GM18508 (cell line): ENCODE results near the gene STX7.

ENCODE experiments used
- ATAC-seq: cut with Tn5 transposase; IDR thresholded peaks from one replicate; pipeline ENCODE4 v1.9.1; 2021; ENCODE audit warnings: moderate number of reproducible peaks; ENCODE audit not compliant: insufficient read depth, unreplicated experiment

The STX7 gene

GRCh38 chr6:132478674-132479073, 34.2 kb downstream of the STX7 start:
- no peak for ATAC-seq

- no peak for ATAC-seq
These were observed 34.6 kb downstream of the STX7 start for GRCh38 chr6:132478266-132478665.

- no peak for ATAC-seq
These were observed 36.2 kb downstream of the STX7 start for GRCh38 chr6:132476688-132477087.

GRCh38 chr6:132475925-132476324, 37.0 kb downstream of the STX7 start:
- ATAC-seq = no peak

- no peak for ATAC-seq
These were observed 41.1 kb downstream of the STX7 start for GRCh38 chr6:132471787-132472186.

GRCh38 chr6:132466952-132467351, 46.0 kb downstream of the STX7 start:
- ATAC-seq = no peak

- ATAC-seq = peak; percentile 73
These were observed 47.1 kb downstream of the STX7 start for GRCh38 chr6:132465530-132466485.

- no peak for ATAC-seq
These were observed 48.2 kb downstream of the STX7 start for GRCh38 chr6:132464538-132465256.

- ATAC-seq = no peak
These were observed 51.0 kb downstream of the STX7 start for GRCh38 chr6:132461958-132462357.

GRCh38 chr6:132459605-132459952, 53.3 kb downstream of the STX7 start:
- no peak for ATAC-seq

GRCh38 chr6:132458887-132459604, 53.9 kb downstream of the STX7 start:
- no peak for ATAC-seq

GRCh38 chr6:132456700-132457143, 56.2 kb downstream of the STX7 start:
- ATAC-seq = peak; percentile 95

- no peak for ATAC-seq
These were observed 66.1 kb downstream of the STX7 start for GRCh38 chr6:132446855-132447241.

GRCh38 chr6:132446141-132446854, 66.6 kb downstream of the STX7 start:
- ATAC-seq = no peak

GRCh38 chr6:132445201-132445951, 67.5 kb downstream of the STX7 start:
- ATAC-seq = no peak

- ATAC-seq = no peak
These were observed 69.7 kb downstream of the STX7 start for GRCh38 chr6:132443206-132443605.

GRCh38 chr6:132430110-132430509, 82.8 kb downstream of the STX7 start:
- no peak for ATAC-seq

GRCh38 chr6:132425176-132425575, 87.7 kb downstream of the STX7 start:
- no peak for ATAC-seq

- ATAC-seq = no peak
These were observed 89.1 kb downstream of the STX7 start for GRCh38 chr6:132423839-132424238.
